Measurements from ENCODE around the gene ITGB5. TPM values are rescaled to one million over a fixed set of nuclear protein-coding genes. Genes with fewer than 3 reads are reported as not detected.
A peak's percentile ranks its signal among the peaks of the same experiment; 100 is the strongest.

Gene ITGB5, protein sequence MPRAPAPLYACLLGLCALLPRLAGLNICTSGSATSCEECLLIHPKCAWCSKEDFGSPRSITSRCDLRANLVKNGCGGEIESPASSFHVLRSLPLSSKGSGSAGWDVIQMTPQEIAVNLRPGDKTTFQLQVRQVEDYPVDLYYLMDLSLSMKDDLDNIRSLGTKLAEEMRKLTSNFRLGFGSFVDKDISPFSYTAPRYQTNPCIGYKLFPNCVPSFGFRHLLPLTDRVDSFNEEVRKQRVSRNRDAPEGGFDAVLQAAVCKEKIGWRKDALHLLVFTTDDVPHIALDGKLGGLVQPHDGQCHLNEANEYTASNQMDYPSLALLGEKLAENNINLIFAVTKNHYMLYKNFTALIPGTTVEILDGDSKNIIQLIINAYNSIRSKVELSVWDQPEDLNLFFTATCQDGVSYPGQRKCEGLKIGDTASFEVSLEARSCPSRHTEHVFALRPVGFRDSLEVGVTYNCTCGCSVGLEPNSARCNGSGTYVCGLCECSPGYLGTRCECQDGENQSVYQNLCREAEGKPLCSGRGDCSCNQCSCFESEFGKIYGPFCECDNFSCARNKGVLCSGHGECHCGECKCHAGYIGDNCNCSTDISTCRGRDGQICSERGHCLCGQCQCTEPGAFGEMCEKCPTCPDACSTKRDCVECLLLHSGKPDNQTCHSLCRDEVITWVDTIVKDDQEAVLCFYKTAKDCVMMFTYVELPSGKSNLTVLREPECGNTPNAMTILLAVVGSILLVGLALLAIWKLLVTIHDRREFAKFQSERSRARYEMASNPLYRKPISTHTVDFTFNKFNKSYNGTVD
- total RNA-seq = 1 to 10 TPM; 3.4 to 5.4 TPM
- polyA plus RNA-seq = under 1 TPM in 1 of 2 donors, not detected in 1; 0.94 TPM

DNA sequence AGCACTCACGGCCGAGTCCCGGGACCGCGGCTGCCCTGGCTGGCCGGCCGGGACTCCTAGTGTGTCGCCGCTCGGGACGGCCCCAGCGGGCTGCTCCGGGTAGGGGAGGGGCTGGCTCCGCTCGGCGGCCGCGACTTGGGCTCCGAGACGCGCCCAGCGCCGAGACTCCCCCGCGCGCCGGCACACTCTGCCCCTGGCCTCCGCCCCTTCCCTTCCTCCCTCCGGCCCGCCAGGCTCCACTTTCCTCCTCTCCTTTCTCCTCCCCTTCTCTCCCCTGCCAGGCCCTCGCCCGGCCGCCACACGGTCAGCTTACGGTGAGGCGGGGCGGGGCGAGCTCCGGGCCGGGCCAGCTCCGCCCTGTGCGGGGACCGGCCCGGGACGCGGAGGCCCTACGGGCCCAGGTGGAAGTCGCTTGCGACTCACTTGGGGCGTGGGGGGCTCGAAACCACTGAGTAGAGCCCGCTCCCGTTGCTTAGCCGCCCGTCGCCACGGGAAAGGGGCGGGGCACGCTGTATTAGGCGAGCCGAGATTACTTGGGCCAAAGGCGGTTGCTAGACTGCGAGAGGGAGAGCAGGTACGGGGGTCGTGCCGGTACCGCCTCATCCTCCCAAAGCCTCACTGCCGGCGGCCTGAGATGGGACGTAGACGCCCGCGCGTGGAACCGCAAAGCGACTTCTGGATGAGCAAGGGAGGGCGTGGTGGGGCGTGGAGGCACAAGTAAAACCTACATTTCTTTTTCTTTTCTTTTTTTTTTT is at the start of gene ITGB5:
Gene ITGB5, minus strand, starts transcription at position 189 of the 755 bp plus-strand sequence. CDS start 365 bp downstream, outside the sequence.
- Histone ChIP-seq H3K27ac (ENCODE audit: low read depth, low read length) (no peak within 1 kb of the TSS), H3K36me3 (ENCODE audit: insufficient read depth, low read length) (no peaks in the 10 kb centered on the region), H3K27me3 (ENCODE audit: insufficient read depth, low read length) (peaks cover 22% of the 10 kb centered on the region), H3K4me3 (ENCODE audit: low read length in 2 of 2) (peak within 1 kb of the TSS in 1 of 2 donors; percentile 49), H3K4me1 (ENCODE audit: insufficient read depth, low read length) (peaks cover 5% of the 10 kb centered on the region), H3K9me3 (ENCODE audit: control insufficient read depth in 1 of 2, low read length in 2 of 2) (no peaks in the 10 kb centered on the region)
- intact Hi-C loops (cut with micrococcal nuclease) = loop anchor here (1.0 kb wide), 1 partner anchor 52 kb away; no protein-coding TSS in a partner anchor
- no peaks in the 10 kb centered on the region for H3K36me3 Mint-ChIP-seq
- peak within 1 kb of the TSS; percentile 51 to 80 (median 74) for H3K4me3 Mint-ChIP-seq
- peaks cover 20 to 22% of the 10 kb centered on the region in 2 donors for H3K27me3 Mint-ChIP-seq
- no peaks in the 10 kb centered on the region for H3K9me3 Mint-ChIP-seq
- CTCF ChIA-PET (ENCODE audit: partially characterized antibody) = no interaction called here
- peak within 1 kb of the TSS in 1 of 7 donors; percentile 27 for H3K27ac Mint-ChIP-seq
- peak in 2 of 5 donors; percentile 5 to 11 for DNase-seq
- H3K4me1 Mint-ChIP-seq = peaks cover 5 to 11% (median 6%) of the 10 kb centered on the region in 4 donors
- POLR2A ChIA-PET (ENCODE audit: partially characterized antibody) = no interaction called here

DNA sequence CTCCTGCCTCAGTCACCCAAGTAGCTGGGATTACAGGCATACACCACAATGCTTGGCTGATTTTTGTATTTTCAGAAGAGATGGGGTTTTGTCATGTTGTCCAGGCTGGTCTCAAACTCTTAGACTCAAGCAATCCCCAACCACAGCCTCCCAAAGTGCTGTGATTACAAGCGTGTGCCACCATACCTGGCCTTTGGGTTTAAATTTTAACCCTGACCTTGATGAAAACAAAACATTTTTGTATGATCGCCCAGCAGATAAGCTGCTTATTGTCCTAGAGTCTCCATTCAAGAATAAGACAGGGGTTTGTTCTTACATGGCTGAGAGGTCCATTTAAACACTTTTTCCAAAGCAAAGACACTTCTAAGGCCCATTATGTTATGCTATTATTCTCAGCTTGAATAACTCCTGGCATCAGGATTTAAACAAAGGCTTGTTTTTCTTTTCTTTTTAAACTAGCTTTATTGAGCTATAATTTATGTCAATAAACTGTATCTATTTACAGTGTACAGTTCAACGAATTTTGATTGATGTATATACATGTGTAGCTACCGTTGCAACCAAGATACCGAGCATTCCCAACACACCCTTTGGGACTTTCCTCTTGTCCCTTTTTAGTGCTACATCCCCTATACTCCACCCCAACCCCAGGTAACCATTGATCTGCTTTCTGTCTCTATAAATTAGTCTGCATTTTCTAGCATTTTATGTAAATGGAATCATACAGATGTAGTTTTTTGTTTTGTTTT is 48.8 kb upstream of the ITGB5 start:
- intact Hi-C loops (cut with micrococcal nuclease) = no loop called here
- H3K36me3 Mint-ChIP-seq = peaks cover 0 to 3% of the 10 kb centered on the region in 2 donors
- peaks cover 0 to 11% of the 10 kb centered on the region in 2 donors for H3K27me3 Mint-ChIP-seq
- H3K4me1 ChIP-seq (ENCODE audit: insufficient read depth, low read length) = no peaks in the 10 kb centered on the region
- POLR2A ChIA-PET (ENCODE audit: partially characterized antibody) = no interaction called here
- H3K27ac Mint-ChIP-seq = no peak overlapping the region
- H3K9me3 ChIP-seq (ENCODE audit: control insufficient read depth in 1 of 2, low read length in 2 of 2) = no peaks in the 10 kb centered on the region
- H3K4me3 Mint-ChIP-seq = no peak overlapping the region
- no peaks in the 10 kb centered on the region for H3K36me3 ChIP-seq (ENCODE audit: insufficient read depth, low read length)
- no peak overlapping the region for H3K4me3 ChIP-seq (ENCODE audit: low read length in 2 of 2)
- no peaks in the 10 kb centered on the region for H3K27me3 ChIP-seq (ENCODE audit: insufficient read depth, low read length)
- no peaks in the 10 kb centered on the region for H3K4me1 Mint-ChIP-seq
- no peak overlapping the region for H3K27ac ChIP-seq (ENCODE audit: low read depth, low read length)
- peaks cover 0 to 2% (median 0%) of the 10 kb centered on the region in 8 donors for H3K9me3 Mint-ChIP-seq
- CTCF ChIA-PET (ENCODE audit: partially characterized antibody) = interaction anchor here (0.8 to 2.2 kb wide), 4 partner anchors 9 to 507 kb away, joined by 3 to 10 read pairs (median 4); no protein-coding TSS in a partner anchor
- DNase-seq = no peak

DNA sequence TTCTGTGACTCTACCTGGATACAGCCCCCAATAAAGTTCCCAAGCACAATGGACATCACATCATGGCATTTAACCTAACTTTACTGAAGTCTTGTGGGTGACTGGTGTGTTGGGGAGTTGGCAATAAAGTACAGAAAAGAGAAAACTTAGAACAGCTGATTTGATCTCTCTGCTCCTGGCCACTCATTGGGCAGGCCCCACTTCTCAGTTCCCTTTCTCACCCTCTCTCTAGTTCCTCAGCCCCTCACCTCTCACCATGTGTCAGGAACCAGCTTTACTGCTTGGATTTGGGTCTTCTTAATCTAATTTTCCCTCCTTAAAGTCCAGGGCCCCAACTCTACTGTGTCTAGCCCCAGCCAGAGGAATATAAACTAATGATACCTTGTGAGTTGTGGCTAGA is 48.1 kb upstream of the ITGB5 start:
- H3K36me3 Mint-ChIP-seq = peaks cover 0 to 3% of the 10 kb centered on the region in 2 donors
- no peak overlapping the region for H3K27ac Mint-ChIP-seq
- Histone ChIP-seq H3K4me1 (ENCODE audit: insufficient read depth, low read length) (no peaks in the 10 kb centered on the region), H3K36me3 (ENCODE audit: insufficient read depth, low read length) (no peaks in the 10 kb centered on the region), H3K4me3 (ENCODE audit: low read length in 2 of 2) (no peak overlapping the region), H3K27me3 (ENCODE audit: insufficient read depth, low read length) (no peaks in the 10 kb centered on the region), H3K27ac (ENCODE audit: low read depth, low read length) (no peak overlapping the region), H3K9me3 (ENCODE audit: control insufficient read depth in 1 of 2, low read length in 2 of 2) (no peaks in the 10 kb centered on the region)
- ChIA-PET POLR2A (ENCODE audit: partially characterized antibody) (no interaction called here), CTCF (ENCODE audit: partially characterized antibody) (interaction anchor here (0.8 to 2.2 kb wide), 3 partner anchors 8 to 508 kb away, joined by 3 to 10 read pairs (median 3); no protein-coding TSS in a partner anchor)
- H3K27me3 Mint-ChIP-seq = peaks cover 0 to 11% of the 10 kb centered on the region in 2 donors
- no peak overlapping the region for H3K4me3 Mint-ChIP-seq
- intact Hi-C loops (cut with micrococcal nuclease) = no loop called here
- H3K4me1 Mint-ChIP-seq = no peaks in the 10 kb centered on the region
- peaks cover 0 to 2% (median 0%) of the 10 kb centered on the region in 8 donors for H3K9me3 Mint-ChIP-seq
- no peak for DNase-seq

DNA sequence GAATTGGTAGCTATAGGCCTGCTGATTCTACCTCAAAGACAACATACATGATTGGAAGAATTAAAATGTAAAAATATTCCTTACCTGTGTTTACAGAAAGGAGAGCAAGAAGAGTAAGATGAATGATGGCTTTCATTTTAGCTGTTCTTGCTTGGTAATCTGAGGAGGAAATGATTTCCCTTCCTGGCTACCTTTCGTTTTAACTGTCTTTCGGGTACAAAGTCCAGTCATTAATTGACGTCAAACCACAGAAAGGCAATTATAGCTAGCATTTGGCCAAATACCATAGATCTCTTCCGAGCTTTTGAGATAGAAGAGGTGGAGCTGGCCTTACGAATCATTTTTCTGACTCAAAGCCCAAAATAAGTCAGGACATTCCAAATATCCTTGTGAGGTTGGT is 47.4 kb upstream of the ITGB5 start, which contains the start of gene MUC13:
Gene MUC13, minus strand, starts transcription at position 175 of the 400 bp plus-strand sequence. Its CDS starts 39 bp downstream, at position 136.
- no peaks in the 10 kb centered on the region for H3K36me3 ChIP-seq (ENCODE audit: insufficient read depth, low read length)
- Mint-ChIP-seq H3K9me3 (peaks cover 0 to 2% (median 0%) of the 10 kb centered on the region in 8 donors), H3K36me3 (peaks cover 0 to 3% of the 10 kb centered on the region in 2 donors), H3K4me1 (no peaks in the 10 kb centered on the region), H3K4me3 (no peak within 1 kb of the TSS), H3K27me3 (peaks cover 0 to 9% of the 10 kb centered on the region in 2 donors), H3K27ac (no peak within 1 kb of the TSS)
- intact Hi-C loops (cut with micrococcal nuclease) = no loop called here
- H3K27me3 ChIP-seq (ENCODE audit: insufficient read depth, low read length) = no peaks in the 10 kb centered on the region
- ChIA-PET CTCF (ENCODE audit: partially characterized antibody) (interaction anchor here (1.6 kb wide), 1 partner anchor 13 kb away, joined by 3 read pairs; no protein-coding TSS in a partner anchor), POLR2A (ENCODE audit: partially characterized antibody) (interaction anchor here (0.6 kb wide), 1 partner anchor 280 kb away, joined by 3 read pairs; no protein-coding TSS in a partner anchor)
- no peak within 1 kb of the TSS for H3K4me3 ChIP-seq (ENCODE audit: low read length in 2 of 2)
- H3K4me1 ChIP-seq (ENCODE audit: insufficient read depth, low read length) = no peaks in the 10 kb centered on the region
- no peak within 1 kb of the TSS for H3K27ac ChIP-seq (ENCODE audit: low read depth, low read length)
- no peaks in the 10 kb centered on the region for H3K9me3 ChIP-seq (ENCODE audit: control insufficient read depth in 1 of 2, low read length in 2 of 2)
- DNase-seq = no peak

DNA sequence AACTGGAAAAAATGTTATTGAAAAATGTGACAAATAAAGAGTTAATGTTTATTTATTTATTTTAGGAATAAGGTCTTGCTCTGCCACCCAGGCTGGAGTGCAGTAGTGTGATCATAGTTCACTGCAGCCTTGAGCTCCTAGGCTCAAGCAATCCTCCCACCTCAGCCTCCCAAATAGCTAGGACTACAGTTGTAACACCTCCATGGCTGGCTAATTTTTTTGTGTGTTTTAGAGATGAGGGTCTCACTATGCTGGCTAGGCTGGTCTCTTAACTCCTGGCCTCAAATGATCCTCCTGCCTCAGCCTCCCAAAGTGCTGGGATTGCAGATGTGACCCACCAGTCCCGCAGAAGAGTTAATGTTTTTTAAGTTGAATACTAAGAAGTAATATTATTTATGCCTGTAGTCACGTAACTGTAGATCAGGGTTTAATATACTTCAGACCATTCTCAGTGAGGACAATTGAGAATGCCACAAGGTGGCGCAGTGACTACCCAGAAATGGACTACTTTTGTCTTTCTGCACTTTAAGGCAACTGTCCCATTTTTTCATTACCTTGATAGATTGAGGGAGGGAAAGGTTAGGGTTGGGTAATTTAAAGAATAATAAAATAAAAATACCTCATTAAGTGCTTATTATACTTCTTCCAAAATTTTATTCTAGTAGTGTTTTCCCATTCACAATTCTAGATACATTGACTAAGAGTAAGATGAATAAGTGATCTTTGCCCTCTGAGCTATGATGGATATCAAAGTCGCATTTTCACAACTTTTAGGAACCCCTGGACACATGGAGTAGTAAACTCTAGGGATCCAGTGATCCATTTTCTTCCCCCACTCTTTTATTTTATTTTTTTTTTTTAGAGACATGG is 41.4 kb upstream of the ITGB5 start:
- H3K9me3 Mint-ChIP-seq = no peaks in the 10 kb centered on the region
- H3K4me3 Mint-ChIP-seq = peak overlapping the region in 1 of 8 donors; percentile 23
- peak; percentile 42 to 59 (median 50) for DNase-seq
- intact Hi-C loops (cut with micrococcal nuclease) = loop anchor here (1.0 kb wide), 3 partner anchors 214 to 657 kb away; no protein-coding TSS in a partner anchor
- H3K36me3 ChIP-seq (ENCODE audit: insufficient read depth, low read length) = no peaks in the 10 kb centered on the region
- no peak overlapping the region for H3K27ac ChIP-seq (ENCODE audit: low read depth, low read length)
- no peaks in the 10 kb centered on the region for H3K27me3 ChIP-seq (ENCODE audit: insufficient read depth, low read length)
- H3K27me3 Mint-ChIP-seq = peaks cover 7 to 9% of the 10 kb centered on the region in 2 donors
- H3K4me1 ChIP-seq (ENCODE audit: insufficient read depth, low read length) = no peaks in the 10 kb centered on the region
- no peaks in the 10 kb centered on the region for H3K36me3 Mint-ChIP-seq
- POLR2A ChIA-PET (ENCODE audit: partially characterized antibody) = interaction anchor here (0.6 kb wide), 1 partner anchor 510 kb away, joined by 5 read pairs; no protein-coding TSS in a partner anchor
- no peaks in the 10 kb centered on the region for H3K9me3 ChIP-seq (ENCODE audit: control insufficient read depth in 1 of 2, low read length in 2 of 2)
- no peak overlapping the region for H3K4me3 ChIP-seq (ENCODE audit: low read length in 2 of 2)
- H3K4me1 Mint-ChIP-seq = peaks cover 0 to 2% (median 0%) of the 10 kb centered on the region in 4 donors
- H3K27ac Mint-ChIP-seq = peak overlapping the region in 1 of 7 donors; percentile 9
- CTCF ChIA-PET (ENCODE audit: partially characterized antibody) = interaction anchor here (0.8 to 2.8 kb wide), 8 partner anchors 10 to 657 kb away, joined by 3 to 23 read pairs (median 7); no protein-coding TSS in a partner anchor

All from CD4-positive, alpha-beta memory T cell (primary cell).